DMS153 (cell line): Measurements from ENCODE around the gene SPATA20.

Experiments
- DNase-seq: peaks from one replicate; lab custom pipeline; 2025; lab: John Stamatoyannopoulos, UW

Gene SPATA20

GRCh38 chr17:50579399-50579798, 32.4 kb downstream of the SPATA20 start:
- no peak for DNase-seq

- DNase-seq: no peak
These were observed 33.7 kb downstream of the SPATA20 start for GRCh38 chr17:50580646-50581045.

GRCh38 chr17:50581316-50581715, 34.3 kb downstream of the SPATA20 start:
- no peak for DNase-seq

- DNase-seq: no peak
These were observed 35.8 kb downstream of the SPATA20 start for GRCh38 chr17:50582741-50583140.

GRCh38 chr17:50583641-50584040, 36.7 kb downstream of the SPATA20 start:
- DNase-seq: no peak

GRCh38 chr17:50584116-50584515, 37.1 kb downstream of the SPATA20 start:
- DNase-seq: no peak

GRCh38 chr17:50584749-50585148, 37.8 kb downstream of the SPATA20 start:
- DNase-seq: no peak

GRCh38 chr17:50585346-50585745, 38.4 kb downstream of the SPATA20 start:
- DNase-seq: no peak

GRCh38 chr17:50585891-50586290, 38.9 kb downstream of the SPATA20 start:
- no peak for DNase-seq

- no peak for DNase-seq
These were observed 39.7 kb downstream of the SPATA20 start for GRCh38 chr17:50586421-50587247.

- DNase-seq: no peak
These were observed 40.6 kb downstream of the SPATA20 start for GRCh38 chr17:50587571-50587970.

GRCh38 chr17:50588391-50589049, 41.5 kb downstream of the SPATA20 start:
- DNase-seq: no peak

- DNase-seq: no peak
These were observed 42.2 kb downstream of the SPATA20 start for GRCh38 chr17:50589095-50589705.

- DNase-seq: no peak
These were observed 44.2 kb downstream of the SPATA20 start for GRCh38 chr17:50590946-50591737.

- peak; percentile 54 for DNase-seq
These were observed 46.3 kb downstream of the SPATA20 start for GRCh38 chr17:50593321-50593720.

GRCh38 chr17:50594128-50594823, 47.3 kb downstream of the SPATA20 start:
- DNase-seq: no peak

GRCh38 chr17:50594892-50595291, 47.9 kb downstream of the SPATA20 start:
- no peak for DNase-seq

- peak; percentile 42 for DNase-seq
These were observed 49.4 kb downstream of the SPATA20 start for GRCh38 chr17:50596191-50597037.

- DNase-seq: no peak
These were observed 51.5 kb downstream of the SPATA20 start for GRCh38 chr17:50598487-50598886.

- no peak for DNase-seq
These were observed 52.6 kb downstream of the SPATA20 start for GRCh38 chr17:50599606-50600005.
